NCI-H187 (cell line): ENCODE measurements around the gene NBPF15.
A peak's percentile ranks its signal among the peaks of the same experiment; 100 is the strongest.
"Not testable (repeated sequence)": the region's sequence is repeated elsewhere in the genome, so short reads cannot be mapped to it uniquely, and the experiment has no call there.

Experiments used
- DNase-seq, 2 experiments: peaks; one replicate each; lab custom pipeline; 2025; lab: John Stamatoyannopoulos, UW

NBPF15 gene

DNA sequence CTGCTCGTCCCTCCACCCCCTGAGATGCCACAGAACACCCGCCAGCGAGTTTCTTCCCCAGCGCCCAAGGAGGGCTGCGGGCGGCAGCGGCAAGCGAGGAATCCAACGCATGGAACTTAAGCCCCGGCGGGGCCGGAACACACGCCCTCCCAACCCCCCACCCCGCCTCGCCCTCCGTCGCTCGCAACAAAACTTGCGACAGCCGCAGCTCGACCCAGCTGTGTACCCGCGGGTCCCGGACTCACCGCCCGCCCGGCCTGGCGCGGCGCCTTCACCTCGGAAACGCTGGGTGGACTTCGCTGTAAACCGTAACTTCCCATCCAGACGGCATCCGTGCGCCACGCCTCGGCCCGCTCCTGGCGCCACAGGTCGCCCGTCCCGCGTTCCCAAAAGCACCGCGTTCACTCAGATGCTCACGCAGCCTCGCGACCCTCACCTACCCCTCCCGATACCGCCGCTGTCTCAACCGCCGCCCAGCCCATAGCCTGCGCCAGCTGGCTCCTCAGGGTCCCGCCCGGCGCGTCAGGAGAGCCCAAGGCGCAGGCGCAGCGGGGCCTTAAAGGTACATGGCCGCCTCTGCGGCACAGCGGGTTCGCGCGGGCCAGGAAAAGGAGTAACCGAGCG lies at the start of gene NBPF15:
NBPF15 (minus strand) TSS at position 534 of the 624 bp plus-strand sequence. CDS start 21,666 bp downstream, outside the sequence.
- DNase-seq = peak; percentile 35 to 41

- DNase-seq = not testable (repeated sequence)
Observed at GRCh38 chr1:144496429-144496828, 35.0 kb upstream of the NBPF15 start.

DNA sequence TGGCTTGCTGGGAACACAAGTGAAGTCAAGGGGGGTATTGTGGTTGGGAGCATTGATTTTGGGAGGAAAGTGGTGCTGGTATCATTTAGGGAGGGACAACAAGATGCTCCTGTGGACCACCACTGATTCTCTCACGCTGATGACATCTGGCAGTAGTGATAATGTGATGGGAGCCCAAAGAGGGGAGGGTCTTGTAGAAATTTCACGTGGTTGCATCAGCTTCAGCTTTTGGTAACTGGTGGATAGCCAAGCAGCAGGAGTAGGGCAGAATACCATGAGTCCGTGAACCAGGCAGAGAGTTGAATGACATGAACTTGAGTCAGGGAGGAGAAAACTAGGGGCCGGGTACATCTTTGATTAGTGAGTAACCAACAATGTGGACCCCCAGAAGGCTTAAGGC lies 32.7 kb upstream of the NBPF15 start:
- not testable (repeated sequence) for DNase-seq

DNA sequence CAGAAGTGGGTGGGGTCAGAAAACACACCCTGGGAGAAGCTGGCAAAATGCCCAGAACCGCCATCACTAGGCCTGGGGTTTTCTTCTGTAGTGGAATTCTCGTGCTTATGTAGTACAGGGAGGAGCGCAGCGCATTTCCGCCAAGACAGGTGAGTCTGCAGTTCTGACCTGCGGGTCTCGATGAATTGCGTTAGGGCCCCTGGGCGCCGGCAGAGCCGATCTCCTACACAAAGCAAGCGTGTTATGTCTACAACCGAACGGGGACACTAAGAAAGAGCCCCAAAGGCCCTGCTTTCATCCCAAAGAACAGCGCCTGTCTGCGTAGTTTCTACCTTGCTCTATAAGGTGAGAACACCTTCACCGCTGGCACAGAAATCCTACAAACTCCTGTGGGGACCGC lies 28.9 kb upstream of the NBPF15 start:
- DNase-seq = not testable (repeated sequence)

GRCh38 chr1:144487002-144487401 lies 25.5 kb upstream of the NBPF15 start:
- not testable (repeated sequence) for DNase-seq

- DNase-seq = not testable (repeated sequence)
Observed at GRCh38 chr1:144485048-144485993, 23.9 kb upstream of the NBPF15 start.

GRCh38 chr1:144473897-144474296 lies 12.4 kb upstream of the NBPF15 start:
- not testable (repeated sequence) for DNase-seq

- DNase-seq = not testable (repeated sequence)
Observed at GRCh38 chr1:144471434-144471833, 10.0 kb upstream of the NBPF15 start.

- not testable (repeated sequence) for DNase-seq
Observed at GRCh38 chr1:144461778-144462177, 309 bp upstream of the NBPF15 start.

- DNase-seq = not testable (repeated sequence)
Observed at GRCh38 chr1:144460686-144461085, 783 bp downstream of the NBPF15 start.

GRCh38 chr1:144442402-144442801 lies 19.1 kb downstream of the NBPF15 start:
- not testable (repeated sequence) for DNase-seq

GRCh38 chr1:144439737-144440136 lies 21.7 kb downstream of the NBPF15 start:
- DNase-seq = not testable (repeated sequence)

GRCh38 chr1:144418891-144419694 lies 42.4 kb downstream of the NBPF15 start:
- DNase-seq = not testable (repeated sequence)

DNA sequence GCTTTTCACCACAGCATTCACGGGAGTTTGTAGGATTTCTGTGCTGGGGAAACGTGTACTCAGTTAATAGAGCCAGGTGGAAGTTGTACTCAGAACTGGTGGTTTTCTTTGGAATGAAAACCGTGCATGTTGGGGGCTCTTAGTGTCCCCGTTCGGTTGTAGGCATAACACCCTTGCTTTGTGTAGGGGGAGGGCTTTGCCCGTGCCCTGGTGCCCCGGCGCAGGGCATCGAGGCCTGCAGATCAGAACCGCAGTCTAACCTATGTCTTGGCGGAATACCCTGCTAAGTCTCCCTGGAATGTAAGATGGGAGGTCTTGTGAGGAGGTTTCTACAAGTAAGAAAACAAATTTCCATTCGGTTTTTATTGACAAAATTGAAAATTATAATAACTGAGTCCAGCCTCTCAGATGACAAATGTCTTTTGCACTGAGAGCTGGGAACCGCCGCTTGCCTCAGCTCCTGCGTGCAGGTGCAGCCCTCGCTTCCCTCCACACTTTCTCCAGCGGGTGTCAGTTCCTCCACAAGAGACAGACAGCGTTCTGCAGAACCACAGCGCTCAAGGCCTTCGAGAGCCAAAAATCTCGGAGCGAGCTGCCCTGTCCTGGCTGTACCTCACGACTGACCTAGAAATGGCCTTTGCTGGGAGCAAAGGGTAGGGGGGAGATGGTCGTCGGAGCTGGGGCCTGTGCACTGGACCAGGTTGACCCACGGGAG lies 47.9 kb downstream of the NBPF15 start:
- not testable (repeated sequence) for DNase-seq

- DNase-seq = peak; percentile 83 to 86
Observed at GRCh38 chr1:144412491-144413403, 48.7 kb downstream of the NBPF15 start.

DNA sequence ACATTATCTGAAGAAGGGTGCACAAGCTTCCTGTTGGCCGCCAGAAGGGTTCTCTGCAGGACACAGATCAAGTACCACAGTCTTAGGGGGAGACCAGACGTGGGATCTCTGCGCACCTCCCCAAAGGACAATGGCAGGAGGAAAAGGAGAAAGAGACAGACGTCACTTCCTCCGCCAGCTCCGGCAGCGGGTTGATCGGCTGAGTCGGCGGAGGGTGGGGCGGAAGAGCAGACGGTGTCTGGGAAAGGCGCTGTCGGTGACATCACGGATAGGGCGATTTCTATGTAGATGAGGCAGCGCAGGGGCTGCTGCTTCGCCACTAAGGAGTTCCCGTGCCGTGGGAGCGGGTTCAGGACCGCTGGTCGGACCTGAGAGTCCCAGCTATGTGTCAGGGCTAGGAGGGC lies 49.4 kb downstream of the NBPF15 start:
- DNase-seq = peak; percentile 55 to 67

- not testable (repeated sequence) for DNase-seq
Observed at GRCh38 chr1:144402807-144403206, 58.7 kb downstream of the NBPF15 start.

- DNase-seq = not testable (repeated sequence)
Observed at GRCh38 chr1:144371651-144372050, 89.8 kb downstream of the NBPF15 start.
